G401.6 (cell line): Measurements from ENCODE around the gene COPB2.

Experiments used
- FAIRE-seq: peaks from 2 replicates; lab custom pipeline; 2012; peaks lifted over from hg19 to GRCh38; lab: Jason Lieb, UNC

Gene COPB2

GRCh38 chr3:139307601-139308555 is 81.6 kb downstream of the COPB2 start:
- FAIRE-seq = no peak
